SK-N-SH (cell line): ENCODE results near the gene RARA. TPM values are rescaled to one million over a fixed set of nuclear protein-coding genes. Genes with fewer than 3 reads are reported as not detected.

Source experiments
- CTCF ChIA-PET: fragments of 300-600, 350-600 bp; formaldehyde crosslinking; extraction: SDS; loops from one replicate; lab custom pipeline; 2021; lab: Yijun Ruan, JAX
- POLR2A ChIA-PET: fragments of 350-600 bp; sonication (Branson Sonifier 250); formaldehyde crosslinking; extraction: SDS; loops from one replicate; lab custom pipeline; 2020; ENCODE audit warnings: antibody characterized with exemption, inconsistent platforms; lab: Yijun Ruan, JAX
- DNase-seq: peaks from one replicate; pipeline ENCODE4 v3.0.0; 2012
- H2AFZ ChIP-seq: fragments of 200-600 bp; sonication (generic); 2 replicates; pipeline ENCODE4 v1.8.1; 2016; ENCODE audit warnings: antibody characterized with exemption, mild to moderate bottlenecking, low read depth
- H3F3A ChIP-seq: fragments of 200-600 bp; sonication (generic); replicated peaks from 2 replicates; pipeline ENCODE3; 2016; ENCODE audit warnings: antibody characterized with exemption, mild to moderate bottlenecking; ENCODE audit not compliant: insufficient read depth
- H3K27ac ChIP-seq, 2 experiments: fragments of 200-500 bp in 1 of 2; fragments of 200-600 bp in 1 of 2; sonication (Bioruptor generic) in 1 of 2; sonication (generic), shearing (Covaris generic) in 1 of 2; 2 replicates each; pipeline versions ENCODE4 v1.5.1 to v1.6.1; 2014 to 2016; ENCODE audit warnings: low read depth in 2 of 2, inconsistent platforms in 1 of 2, low read length in 1 of 2, mild to moderate bottlenecking in 1 of 2, mixed read lengths in 1 of 2
- H3K27me3 ChIP-seq: fragments of 200-600 bp; sonication (generic), shearing (Covaris generic); 2 replicates; pipeline ENCODE4 v1.6.1; 2016; ENCODE audit warnings: mixed run types; ENCODE audit not compliant: insufficient read depth
- H3K36me3 ChIP-seq, 2 experiments: fragments of 200-500 bp in 1 of 2; fragments of 200-600 bp in 1 of 2; sonication (Bioruptor generic) in 1 of 2; sonication (generic) in 1 of 2; replicated peaks in 1 of 2; 2 replicates each; pipeline versions ENCODE3 to v1.5.1; 2014 to 2016; ENCODE audit warnings: low read length in 1 of 2, mild to moderate bottlenecking in 1 of 2; ENCODE audit not compliant: insufficient read depth in 2 of 2, control insufficient read depth in 1 of 2
- H3K4me1 ChIP-seq, 2 experiments: fragments of 200-500 bp in 1 of 2; fragments of 200-600 bp in 1 of 2; sonication (Bioruptor generic) in 1 of 2; sonication (generic), shearing (Covaris generic) in 1 of 2; 2 replicates each; pipeline versions ENCODE4 v1.5.1 to v1.6.1; 2014 to 2016; ENCODE audit warnings: low read depth in 1 of 2, low read length in 1 of 2, mixed run types in 1 of 2; ENCODE audit not compliant: insufficient read depth in 2 of 2, control insufficient read depth in 1 of 2
- H3K4me2 ChIP-seq: fragments of 200-600 bp; sonication (generic), shearing (Covaris generic); 2 replicates; pipeline ENCODE4 v1.6.1; 2017; ENCODE audit warnings: mixed run types
- H3K4me3 ChIP-seq, 2 experiments: fragments of 200-500 bp in 1 of 2; fragments of 200-600 bp in 1 of 2; sonication (Bioruptor generic) in 1 of 2; sonication (generic), shearing (Covaris generic) in 1 of 2; 2 replicates each; pipeline versions ENCODE4 v1.5.1 to v1.8.1; 2014 to 2016; ENCODE audit warnings: low read depth in 2 of 2, inconsistent platforms in 1 of 2, low read length in 1 of 2, mild to moderate bottlenecking in 1 of 2, mixed read lengths in 1 of 2, moderate library complexity in 1 of 2
- H3K79me2 ChIP-seq: fragments of 200-600 bp; sonication (generic); 2 replicates; pipeline ENCODE4 v1.8.1; 2017; ENCODE audit warnings: mild to moderate bottlenecking; ENCODE audit not compliant: insufficient read depth
- H3K9ac ChIP-seq: fragments of 200-600 bp; sonication (generic); 2 replicates; pipeline ENCODE4 v1.6.1; 2017; ENCODE audit warnings: mixed run types
- H3K9me2 ChIP-seq: fragments of 200-600 bp; sonication (generic); 2 replicates; pipeline ENCODE4 v1.6.1; 2017; ENCODE audit warnings: mixed run types
- H3K9me3 ChIP-seq: fragments of 200-600 bp; sonication (generic); 2 replicates; pipeline ENCODE4 v1.6.1; 2017; ENCODE audit warnings: mixed run types, mild to moderate bottlenecking, moderate library complexity
- H4K20me1 ChIP-seq: fragments of 200-600 bp; sonication (generic); 2 replicates; pipeline ENCODE4 v1.6.1; 2017; ENCODE audit warnings: mild to moderate bottlenecking, mixed run types; ENCODE audit not compliant: insufficient read depth
- MEF2A ChIP-seq: IDR thresholded peaks from 2 replicates; pipeline ENCODE4 v1.4.0; 2012; ENCODE audit warnings: low read depth, borderline replicate concordance
- MXI1 ChIP-seq: IDR thresholded peaks from 2 replicates; pipeline ENCODE4 v1.6.1; 2012; ENCODE audit warnings: mild to moderate bottlenecking, low read depth, low read length, improper control_type of control experiment
- NRF1 ChIP-seq: IDR thresholded peaks from 2 replicates; pipeline ENCODE4 v1.6.1; 2012; ENCODE audit warnings: low read depth, mild to moderate bottlenecking, low read length
- POLR2AphosphoS5 ChIP-seq: IDR thresholded peaks from 2 replicates; pipeline ENCODE4 v1.6.1; 2012; ENCODE audit warnings: low read depth, low read length
- RXRA ChIP-seq: IDR thresholded peaks from 2 replicates; pipeline ENCODE4 v1.4.0; 2012; ENCODE audit warnings: low read depth, mild to moderate bottlenecking, borderline replicate concordance
- TAF1 ChIP-seq: IDR thresholded peaks from 2 replicates; pipeline ENCODE4 v1.6.1; 2012; ENCODE audit warnings: low read depth, mild to moderate bottlenecking, low read length, moderate library complexity, borderline replicate concordance
- WGBS: methylation state at CpG from one replicate; pipeline ENCODE4 v1.1.6; 2017; ENCODE audit warnings: low lambda C conversion rate; 5-methylcytosine and 5-hydroxymethylcytosine counted together
- polyA plus RNA-seq, 3 experiments: library from polyadenylated mRNA; depleted of rRNA; stranded (reverse); fragments of >200 nt; gene quantifications; 2 replicates each; pipeline ENCODE4 v1.2.3, GENCODE V29; 2012
- TF ChIP-seq, protein P1 (sequence below): IDR thresholded peaks from 2 replicates; pipeline ENCODE4 v1.4.0; 2012; ENCODE audit warnings: low read depth, borderline replicate concordance
- TF ChIP-seq, protein P2 (sequence below): fragments of 150-350 bp; IDR thresholded peaks from 2 replicates; pipeline ENCODE4 v1.6.1; 2016; ENCODE audit warnings: mild to moderate bottlenecking, low read depth, low read length

RARA gene
- polyA plus RNA-seq, 1 of the 3 experiments (the other 2 are of a cell fraction): 13.3 TPM

DNA sequence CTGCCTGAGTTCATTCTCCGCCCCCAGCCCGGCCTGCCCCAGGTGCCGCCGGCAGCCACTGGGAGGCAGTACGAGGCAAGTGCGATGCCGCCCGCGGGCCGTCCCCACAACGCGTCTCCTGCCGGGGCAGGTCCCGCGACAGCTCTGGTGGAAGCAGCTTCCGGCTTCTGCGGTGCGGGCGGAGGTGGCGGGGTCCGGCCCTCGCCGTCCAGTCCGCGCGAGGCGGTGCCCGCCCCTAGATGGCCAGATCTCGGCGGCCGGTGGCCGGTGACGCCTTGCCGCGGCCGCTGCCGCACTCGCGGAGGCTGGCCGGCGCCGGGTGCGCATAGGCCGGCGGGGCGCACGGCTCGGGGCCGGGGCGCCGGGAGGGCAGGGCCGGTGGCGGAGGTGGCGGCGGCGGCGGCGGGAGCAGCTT lies 53.7 kb downstream of the RARA start (continued):
- TF ChIP-seq TAF1: no peak
- TF ChIP-seq POLR2AphosphoS5: no peak
- TF ChIP-seq, protein P1, sequence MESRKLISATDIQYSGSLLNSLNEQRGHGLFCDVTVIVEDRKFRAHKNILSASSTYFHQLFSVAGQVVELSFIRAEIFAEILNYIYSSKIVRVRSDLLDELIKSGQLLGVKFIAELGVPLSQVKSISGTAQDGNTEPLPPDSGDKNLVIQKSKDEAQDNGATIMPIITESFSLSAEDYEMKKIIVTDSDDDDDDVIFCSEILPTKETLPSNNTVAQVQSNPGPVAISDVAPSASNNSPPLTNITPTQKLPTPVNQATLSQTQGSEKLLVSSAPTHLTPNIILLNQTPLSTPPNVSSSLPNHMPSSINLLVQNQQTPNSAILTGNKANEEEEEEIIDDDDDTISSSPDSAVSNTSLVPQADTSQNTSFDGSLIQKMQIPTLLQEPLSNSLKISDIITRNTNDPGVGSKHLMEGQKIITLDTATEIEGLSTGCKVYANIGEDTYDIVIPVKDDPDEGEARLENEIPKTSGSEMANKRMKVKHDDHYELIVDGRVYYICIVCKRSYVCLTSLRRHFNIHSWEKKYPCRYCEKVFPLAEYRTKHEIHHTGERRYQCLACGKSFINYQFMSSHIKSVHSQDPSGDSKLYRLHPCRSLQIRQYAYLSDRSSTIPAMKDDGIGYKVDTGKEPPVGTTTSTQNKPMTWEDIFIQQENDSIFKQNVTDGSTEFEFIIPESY: peak; percentile 82; the same call in 1 of the 2 replicates
- TF ChIP-seq, protein P2, sequence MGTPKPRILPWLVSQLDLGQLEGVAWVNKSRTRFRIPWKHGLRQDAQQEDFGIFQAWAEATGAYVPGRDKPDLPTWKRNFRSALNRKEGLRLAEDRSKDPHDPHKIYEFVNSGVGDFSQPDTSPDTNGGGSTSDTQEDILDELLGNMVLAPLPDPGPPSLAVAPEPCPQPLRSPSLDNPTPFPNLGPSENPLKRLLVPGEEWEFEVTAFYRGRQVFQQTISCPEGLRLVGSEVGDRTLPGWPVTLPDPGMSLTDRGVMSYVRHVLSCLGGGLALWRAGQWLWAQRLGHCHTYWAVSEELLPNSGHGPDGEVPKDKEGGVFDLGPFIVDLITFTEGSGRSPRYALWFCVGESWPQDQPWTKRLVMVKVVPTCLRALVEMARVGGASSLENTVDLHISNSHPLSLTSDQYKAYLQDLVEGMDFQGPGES: no peak
- no peak for TF ChIP-seq MEF2A
- peak; percentile 30 for TF ChIP-seq MXI1

DNA sequence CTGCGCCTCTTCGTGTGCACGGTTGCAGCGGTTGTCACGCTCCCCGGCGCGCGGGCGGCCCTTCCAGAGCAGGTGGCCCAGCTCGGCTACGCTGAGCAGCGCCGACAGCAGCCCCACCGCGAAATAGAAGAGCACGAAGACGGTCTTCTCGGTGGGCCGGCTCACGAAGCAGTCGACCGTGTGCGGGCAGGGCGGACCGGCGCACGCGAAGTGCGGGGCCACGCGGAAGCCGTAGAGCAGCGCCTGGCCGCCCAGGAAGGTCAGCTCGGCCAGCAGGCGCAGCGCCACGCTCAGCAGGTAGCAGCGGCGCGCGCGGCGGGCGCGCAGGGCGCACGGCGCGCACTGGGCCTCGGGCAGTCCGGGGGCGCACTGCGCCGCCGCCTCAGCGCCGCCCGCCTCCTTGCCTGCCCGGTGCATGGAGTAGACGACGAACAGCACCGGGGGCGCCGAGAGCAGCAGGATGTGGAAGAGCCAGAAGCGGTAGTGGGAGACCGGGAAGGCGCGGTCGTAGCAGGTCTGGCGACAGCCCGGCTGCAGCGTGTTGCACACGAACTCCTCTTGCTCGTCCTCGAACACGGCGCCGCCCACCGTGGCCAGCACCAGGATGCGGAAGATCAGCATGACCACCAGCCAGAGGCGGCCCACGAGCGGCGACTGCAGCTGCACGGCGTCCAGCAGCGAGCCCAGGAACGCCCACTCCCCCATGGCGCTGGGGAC lies 54.3 kb downstream of the RARA start:
- no peak overlapping the region for H3K27ac ChIP-seq
- H3K36me3 ChIP-seq: no peaks in the 10 kb centered on the region
- WGBS: 25% methylated on average over 51 of the region's 91 CpGs
- peak overlapping the region; percentile 76; the same call in 1 of the 2 replicates for H3K4me2 ChIP-seq
- no peaks in the 10 kb centered on the region for H3K79me2 ChIP-seq
- no peaks in the 10 kb centered on the region for H3K9me2 ChIP-seq
- no peaks in the 10 kb centered on the region for H3K9me3 ChIP-seq
- H2AFZ ChIP-seq: no peak overlapping the region; the same call in 1 of the 2 replicates
- CTCF ChIA-PET: interaction anchor here (0.6 to 57.6 kb wide), 25 partner anchors 8 to 195 kb away, joined by 3 to 1706 read pairs (median 7); partner anchors contain the start of genes CCR7, CDC6, RARA and TNS4
- H4K20me1 ChIP-seq: 0 out of 2 replicates have a peak, but pooled peaks cover under 1% of the 10 kb centered on the region
- TF ChIP-seq RXRA: no peak
- TF ChIP-seq MXI1: 0 out of 2 replicates have a peak, but pooled peaks have one; percentile 16
- 0 out of 2 replicates have a peak, but pooled peaks have one; percentile 14 for TF ChIP-seq NRF1
- POLR2A ChIA-PET: interaction anchor here (1.5 kb wide), 1 partner anchor 195 kb away, joined by 3 read pairs; no protein-coding TSS in a partner anchor
- H3K4me1 ChIP-seq: peaks cover under 1 to 15% of the 10 kb centered on the region in 2 experiments; a peak in 2 of 4 replicates
- H3K9ac ChIP-seq: no peak overlapping the region
- H3K27me3 ChIP-seq: no peaks in the 10 kb centered on the region
- peak; percentile 74 for DNase-seq
- H3F3A ChIP-seq: peaks cover 5% of the 10 kb centered on the region
- peak overlapping the region; percentile 57 to 62; a peak in 3 of 4 replicates for H3K4me3 ChIP-seq
